WTC11 (cell line): Measurements from ENCODE around the gene CLP1. TPM values are rescaled to one million over a fixed set of nuclear protein-coding genes. Genes with fewer than 3 reads are reported as not detected.

Experiments used
- ATAC-seq: fragments of 200-7000 bp; cut with Tn5 transposase; 2 replicates; pipeline ENCODE4 v1.10.0; 2021; ENCODE audit warnings: mild to moderate bottlenecking, moderate library complexity
- CTCF ChIA-PET: fragments of 300-600 bp; sonication (Branson Sonifier 250); formaldehyde crosslinking; loops from one replicate; lab custom pipeline; 2021; ENCODE audit warnings: antibody characterized with exemption; lab: Charles Lee
- POLR2A ChIA-PET: fragments of 350-600 bp; sonication (Branson Sonifier 250); formaldehyde crosslinking; loops from one replicate; lab custom pipeline; 2021; ENCODE audit warnings: antibody characterized with exemption; lab: Charles Lee
- DNase-seq: peaks from one replicate; pipeline ENCODE4 v3.0.0; 2021; ENCODE audit warnings: low spot score
- H3K27ac Mint-ChIP-seq: 2 replicates; pipeline ENCODE4 v1.8.0; 2021; ENCODE audit warnings: mixed read lengths
- H3K27me3 Mint-ChIP-seq: 2 replicates; pipeline ENCODE4 v1.8.0; 2021; ENCODE audit warnings: low read depth, mild to moderate bottlenecking, moderate library complexity, mixed read lengths
- H3K36me3 Mint-ChIP-seq: 2 replicates; pipeline ENCODE4 v1.8.0; 2021; ENCODE audit warnings: mixed read lengths
- H3K4me1 Mint-ChIP-seq: 2 replicates; pipeline ENCODE4 v1.8.0; 2022; ENCODE audit warnings: mixed read lengths
- H3K4me3 Mint-ChIP-seq: 2 replicates; pipeline ENCODE4 v1.8.0; 2021; ENCODE audit warnings: mild to moderate bottlenecking, moderate library complexity, mixed read lengths
- H3K9me3 Mint-ChIP-seq: 2 replicates; pipeline ENCODE4 v1.8.0; 2021; ENCODE audit warnings: mixed read lengths
- AR ChIP-seq: fragments of 250-450 bp; sonication (Bioruptor Pico); IDR thresholded peaks from 2 replicates; pipeline ENCODE4 v1.9.0; 2021; ENCODE audit warnings: mild to moderate bottlenecking
- ATF1 ChIP-seq: sonication (generic); formaldehyde crosslinking; IDR thresholded peaks from 2 replicates; pipeline ENCODE4 v1.8.1; 2023; ENCODE audit warnings: mild to moderate bottlenecking, moderate library complexity, missing genetic modification reagents
- ATF6 ChIP-seq: sonication (generic); formaldehyde crosslinking; IDR thresholded peaks from 2 replicates; pipeline ENCODE4 v1.8.1; 2023; ENCODE audit warnings: mild to moderate bottlenecking, missing genetic modification reagents
- E2F1 ChIP-seq: sonication (generic); formaldehyde crosslinking; IDR thresholded peaks from 2 replicates; pipeline ENCODE4 v1.8.0; 2022; ENCODE audit warnings: mild to moderate bottlenecking, missing genetic modification reagents
- E2F4 ChIP-seq: sonication (generic); formaldehyde crosslinking; IDR thresholded peaks from 2 replicates; pipeline ENCODE4 v1.8.1; 2022; ENCODE audit warnings: low read depth, mild to moderate bottlenecking, moderate library complexity, missing genetic modification reagents, borderline replicate concordance
- FOXP4 ChIP-seq: sonication (generic); formaldehyde crosslinking; IDR thresholded peaks from 2 replicates; pipeline ENCODE4 v1.8.0; 2022; ENCODE audit warnings: mild to moderate bottlenecking, missing genetic modification reagents
- KAT7 ChIP-seq: sonication (generic); formaldehyde crosslinking; IDR thresholded peaks from 2 replicates; pipeline ENCODE4 v1.8.1; 2023; ENCODE audit warnings: missing genetic modification reagents, mild to moderate bottlenecking, borderline replicate concordance
- MXD4 ChIP-seq: fragments of 250-450 bp; sonication (Bioruptor Pico); IDR thresholded peaks from 2 replicates; pipeline ENCODE4 v1.8.0; 2021; ENCODE audit warnings: mild to moderate bottlenecking, moderate library complexity, borderline replicate concordance
- NFATC4 ChIP-seq: fragments of 250-450 bp; sonication (Bioruptor Pico); IDR thresholded peaks from 2 replicates; pipeline ENCODE4 v1.9.0; 2021; ENCODE audit warnings: mild to moderate bottlenecking
- NFYB ChIP-seq: sonication (generic); formaldehyde crosslinking; conservative IDR thresholded peaks from 2 replicates; pipeline ENCODE4 v1.8.0; 2022; ENCODE audit warnings: low read depth, missing genetic modification reagents
- NR2C2 ChIP-seq: sonication (generic); formaldehyde crosslinking; IDR thresholded peaks from 2 replicates; pipeline ENCODE4 v1.8.0; 2022; ENCODE audit warnings: mild to moderate bottlenecking, missing genetic modification reagents
- PREB ChIP-seq: sonication (generic); formaldehyde crosslinking; IDR thresholded peaks from 2 replicates; pipeline ENCODE4 v1.8.1; 2022; ENCODE audit warnings: mild to moderate bottlenecking, missing genetic modification reagents, moderate library complexity, borderline replicate concordance
- RORB ChIP-seq: fragments of 250-450 bp; sonication (Bioruptor Pico); IDR thresholded peaks from 2 replicates; pipeline ENCODE4 v1.9.0; 2021; ENCODE audit warnings: mild to moderate bottlenecking
- SMAD3 ChIP-seq: sonication (generic); formaldehyde crosslinking; IDR thresholded peaks from 2 replicates; pipeline ENCODE4 v1.8.0; 2022; ENCODE audit warnings: missing genetic modification reagents, mild to moderate bottlenecking, borderline replicate concordance
- STAT6 ChIP-seq: sonication (generic); formaldehyde crosslinking; conservative IDR thresholded peaks from 2 replicates; pipeline ENCODE4 v1.8.1; 2023; ENCODE audit warnings: mild to moderate bottlenecking, low read depth, missing genetic modification reagents, moderate library complexity
- ZBTB21 ChIP-seq: sonication (generic); formaldehyde crosslinking; IDR thresholded peaks from 2 replicates; pipeline ENCODE4 v1.8.1; 2023; ENCODE audit warnings: mild to moderate bottlenecking, missing genetic modification reagents, borderline replicate concordance
- ZNF219 ChIP-seq: sonication (generic); formaldehyde crosslinking; IDR thresholded peaks from 2 replicates; pipeline ENCODE4 v1.8.0; 2023; ENCODE audit warnings: missing genetic modification reagents, mild to moderate bottlenecking, borderline replicate concordance
- ZNF232 ChIP-seq: sonication (generic); formaldehyde crosslinking; IDR thresholded peaks from 2 replicates; pipeline ENCODE4 v1.8.0; 2022; ENCODE audit warnings: mild to moderate bottlenecking, missing genetic modification reagents
- total RNA-seq: library from RNA; stranded (reverse); gene quantifications from 3 replicates; pipeline ENCODE4 v1.2.3, GENCODE V29; 2021

CLP1 gene
- total RNA-seq, 1 experiment from 2014 or later: 26.3 TPM

- DNase-seq: no peak
- Mint-ChIP-seq H3K4me1 (no peaks in the 10 kb centered on the region), H3K27ac (no peak overlapping the region), H3K27me3 (no peaks in the 10 kb centered on the region), H3K9me3 (no peaks in the 10 kb centered on the region), H3K4me3 (no peak overlapping the region), H3K36me3 (peaks cover 57% of the 10 kb centered on the region)
- ChIA-PET POLR2A (no interaction called here), CTCF (interaction anchor here (1.0 to 1.1 kb wide), 2 partner anchors 102 to 825 kb away, joined by 3 to 5 read pairs; no protein-coding TSS in a partner anchor)
- ATAC-seq: no peak
- TF ChIP-seq RORB (CRISPR knock-in tag): no peak
- TF ChIP-seq NFATC4: no peak
- TF ChIP-seq STAT6 (CRISPR knock-in tag): no peak
- no peak for TF ChIP-seq KAT7 (CRISPR knock-in tag)
- no peak for TF ChIP-seq NR2C2 (CRISPR knock-in tag)
- TF ChIP-seq ZNF219 (CRISPR knock-in tag): no peak
- no peak for TF ChIP-seq PREB (CRISPR knock-in tag)
- no peak for TF ChIP-seq NFYB (CRISPR knock-in tag)
- no peak for TF ChIP-seq ZNF232
- no peak for TF ChIP-seq SMAD3 (CRISPR knock-in tag)
- TF ChIP-seq AR (CRISPR knock-in tag): no peak
- no peak for TF ChIP-seq MXD4
- TF ChIP-seq E2F1: no peak
- no peak for TF ChIP-seq ZBTB21 (CRISPR knock-in tag)
Measured at GRCh38 chr11:57698843-57699365, 41.3 kb downstream of the CLP1 start.

- ATAC-seq (peak; percentile 83), DNase-seq (no peak)
- CTCF ChIA-PET: interaction anchor here (1.1 kb wide), 1 partner anchor 101 kb away, joined by 5 read pairs; no protein-coding TSS in a partner anchor
- H3K27me3 Mint-ChIP-seq: no peaks in the 10 kb centered on the region
- H3K4me3 Mint-ChIP-seq: no peak overlapping the region
- no peak for TF ChIP-seq ZNF219 (CRISPR knock-in tag)
- TF ChIP-seq ATF1: no peak
- no peak for TF ChIP-seq FOXP4 (CRISPR knock-in tag)
- TF ChIP-seq ATF6: no peak
- no peak for TF ChIP-seq E2F4 (CRISPR knock-in tag)
- no peaks in the 10 kb centered on the region for H3K4me1 Mint-ChIP-seq
- no peaks in the 10 kb centered on the region for H3K9me3 Mint-ChIP-seq
- POLR2A ChIA-PET: no interaction called here
- no peak overlapping the region for H3K27ac Mint-ChIP-seq
- H3K36me3 Mint-ChIP-seq: peaks cover 65% of the 10 kb centered on the region
Measured at GRCh38 chr11:57699813-57700212, 42.3 kb downstream of the CLP1 start.
